K562 (cell line): Measurements from ENCODE around the gene CDC14A. TPM values are rescaled to one million over a fixed set of nuclear protein-coding genes. Genes with fewer than 3 reads are reported as not detected.

Source experiments
- ATAC-seq: fragments of 200-7000 bp; cut with Tn5 transposase; 3 replicates; pipeline ENCODE4 v1.9.1; 2020; ENCODE audit warnings: moderate library complexity
- BruUV-seq: library from RNA; stranded (reverse); fragments of 400-500 nt; replicated peaks from 2 replicates; lab custom pipeline; 2021; lab: Mats Ljungman, UMichigan
- CTCF ChIA-PET: fragments of 300-600 bp; formaldehyde crosslinking; extraction: SDS; loops from one replicate; lab custom pipeline; 2021; ENCODE audit warnings: low intra/inter-chr PET ratio; lab: Yijun Ruan, JAX
- POLR2A ChIA-PET: fragments of 300-600, 350-650 bp; sonication (Branson Sonifier 250); formaldehyde crosslinking; extraction: SDS; loops from one replicate; lab custom pipeline; 2021; ENCODE audit warnings: antibody characterized with exemption, inconsistent platforms; lab: Yijun Ruan, JAX
- DNase-seq, 4 experiments: peaks; one replicate each; pipeline versions ENCODE4 v3.0.0 to v3.0.0-alpha.2; 2011 to 2018; ENCODE audit warnings: low spot score in 3 of 4, mixed read lengths in 3 of 4; ENCODE audit errors: extremely low read depth in 1 of 4
- FAIRE-seq: peaks from 2 replicates; lab custom pipeline; 2011; peaks lifted over from hg19 to GRCh38; lab: Jason Lieb, UNC
- H2AFZ ChIP-seq: 2 replicates; pipeline ENCODE4 v1.6.0; 2011; ENCODE audit warnings: low read depth, low read length, control low read depth, inconsistent platforms
- H3K27ac ChIP-seq: fragments of 200-600 bp; 3 replicates; pipeline ENCODE4 v1.8.0; 2011; ENCODE audit warnings: low read depth, mild to moderate bottlenecking, control low read depth, inconsistent platforms, low read length, moderate library complexity, mixed read lengths; ENCODE audit errors: extremely low read depth
- H3K27me3 ChIP-seq, 2 experiments: fragments of 300-600 bp in 1 of 2; 2 replicates in 1 of 2; 3 replicates in 1 of 2; pipeline versions ENCODE4 v1.6.0 to v1.8.0; 2011; ENCODE audit warnings: inconsistent platforms in 2 of 2, low read length in 2 of 2, mild to moderate bottlenecking in 1 of 2, mixed read lengths in 1 of 2, moderate library complexity in 1 of 2; ENCODE audit not compliant: control insufficient read depth in 2 of 2, insufficient read depth in 2 of 2
- H3K36me3 ChIP-seq: fragments of 300-600 bp; 3 replicates; pipeline ENCODE4 v1.8.0; 2011; ENCODE audit warnings: mild to moderate bottlenecking, low read length, inconsistent platforms; ENCODE audit not compliant: control insufficient read depth, insufficient read depth
- H3K4me1 ChIP-seq, 2 experiments: fragments of 200-600 bp in 1 of 2; replicated peaks in 1 of 2; 2 replicates in 1 of 2; 3 replicates in 1 of 2; pipeline versions ENCODE4 v1.5.1 to v1.8.0; 2011; ENCODE audit warnings: inconsistent platforms in 2 of 2, low read length in 2 of 2, mild to moderate bottlenecking in 1 of 2, mixed read lengths in 1 of 2, moderate library complexity in 1 of 2; ENCODE audit not compliant: control insufficient read depth in 2 of 2, insufficient read depth in 2 of 2
- H3K4me2 ChIP-seq: 2 replicates; pipeline ENCODE4 v1.6.1; 2011; ENCODE audit warnings: low read length, control low read depth, inconsistent platforms, mixed read lengths; ENCODE audit not compliant: insufficient read depth
- H3K4me3 ChIP-seq: fragments of 200-600 bp; sonication (generic), shearing (Covaris generic); 2 replicates; pipeline ENCODE4 v1.5.1; 2016; ENCODE audit warnings: control low read depth, inconsistent platforms
- H3K79me2 ChIP-seq: fragments of 200-600 bp; 3 replicates; pipeline ENCODE4 v1.8.0; 2011; ENCODE audit warnings: low read length, inconsistent platforms; ENCODE audit not compliant: control insufficient read depth, insufficient read depth
- H3K9ac ChIP-seq, 2 experiments: 2 replicates each; pipeline versions ENCODE4 v1.6.0 to v1.6.1; 2011; ENCODE audit warnings: low read depth in 2 of 2, low read length in 2 of 2, control low read depth in 1 of 2, inconsistent platforms in 1 of 2, mild to moderate bottlenecking in 1 of 2, mixed read lengths in 1 of 2; ENCODE audit not compliant: insufficient read depth in 1 of 2
- H3K9me1 ChIP-seq: one replicate; pipeline ENCODE4 v1.6.0; 2011; ENCODE audit warnings: inconsistent platforms, mild to moderate bottlenecking, low read length, moderate library complexity; ENCODE audit not compliant: control insufficient read depth, insufficient read depth
- H3K9me3 ChIP-seq: replicated peaks from 2 replicates; pipeline ENCODE4 v1.5.1; 2011; ENCODE audit warnings: low read depth, low read length, inconsistent platforms; ENCODE audit not compliant: control insufficient read depth, insufficient read depth
- H4K20me1 ChIP-seq: replicated peaks from 2 replicates; pipeline ENCODE4 v1.6.1; 2011; ENCODE audit warnings: low read length, inconsistent platforms, mixed read lengths; ENCODE audit not compliant: control insufficient read depth, insufficient read depth
- CAMTA2 ChIP-seq: fragments of 250-450 bp; sonication (Bioruptor Pico); conservative IDR thresholded peaks from 2 replicates; pipeline ENCODE4 v1.5.1; 2022
- CEBPG ChIP-seq, 3 experiments: fragments of 200-800 bp in 1 of 3; sonication (Bioruptor generic) in 1 of 3; sonication (generic) in 1 of 3; formaldehyde crosslinking in 1 of 3; IDR thresholded peaks in 2 of 3; conservative IDR thresholded peaks in 1 of 3; 2 replicates each; pipeline versions ENCODE4 v1.6.1 to v1.8.0; 2016 to 2022; ENCODE audit warnings: missing compliant biosample characterization in 2 of 3, missing genetic modification characterization in 2 of 3, mild to moderate bottlenecking in 1 of 3, missing genetic modification reagents in 1 of 3
- ESRRB ChIP-seq: fragments of 250-450 bp; sonication (Bioruptor Pico); IDR thresholded peaks from 2 replicates; pipeline ENCODE4 v1.5.0; 2020; ENCODE audit warnings: mild to moderate bottlenecking, moderate library complexity, borderline replicate concordance
- HCFC1 ChIP-seq: IDR thresholded peaks from 2 replicates; pipeline ENCODE4 v1.6.1; 2012; ENCODE audit warnings: low read depth, low read length, improper control_type of control experiment
- KAT7 ChIP-seq: sonication (generic); formaldehyde crosslinking; IDR thresholded peaks from 2 replicates; pipeline ENCODE4 v1.8.0; 2022; ENCODE audit warnings: missing genetic modification reagents, mild to moderate bottlenecking, borderline replicate concordance
- SREBF1 ChIP-seq: fragments of 150-350 bp; IDR thresholded peaks from 2 replicates; pipeline ENCODE4 v1.6.1; 2014; ENCODE audit warnings: antibody characterized with exemption, low read depth, low read length, borderline replicate concordance
- STAT5A ChIP-seq: IDR thresholded peaks from 2 replicates; pipeline ENCODE4 v1.6.1; 2012; ENCODE audit warnings: low read length, inconsistent platforms, borderline replicate concordance
- WHSC1 ChIP-seq: IDR thresholded peaks from one replicate; pipeline ENCODE4 v1.6.1; 2012; ENCODE audit warnings: low read length, control low read depth, inconsistent platforms
- ZBTB7A ChIP-seq: IDR thresholded peaks from 2 replicates; pipeline ENCODE4 v1.6.1; 2011; ENCODE audit warnings: low read depth, mild to moderate bottlenecking, low read length, moderate library complexity, borderline replicate concordance; ENCODE audit not compliant: control insufficient read depth
- ZNF589 ChIP-seq: fragments of 200-800 bp; sonication (Bioruptor generic); IDR thresholded peaks from 2 replicates; pipeline ENCODE4 v1.6.1; 2016; ENCODE audit warnings: low read depth, missing genetic modification characterization, missing compliant biosample characterization
- WGBS: fragments of 100-300 bp; shearing (Covaris generic); methylation state at CpG from one replicate; pipeline ENCODE4 v1.1.6; 2016; ENCODE audit warnings: low coverage, mixed read lengths; ENCODE audit not compliant: insufficient coverage; ENCODE audit errors: missing lambda C conversion rate; 5-methylcytosine and 5-hydroxymethylcytosine counted together
- in situ Hi-C: fragments of 300-500 bp; cut with MboI; formaldehyde crosslinking; loops from 4 replicates; pipeline ENCODE4 v1.15.0; 2018; ENCODE audit warnings: inconsistent platforms, mixed read lengths
- intact Hi-C: fragments of 100-400 bp; cut with micrococcal nuclease; formaldehyde crosslinking; loops from 2 replicates; pipeline ENCODE4 v1.14.2; 2022
- polyA plus RNA-seq, 8 experiments: library from polyadenylated mRNA; depleted of rRNA in 4 of 8; stranded (reverse) in 5 of 8; unstranded in 3 of 8; fragments of >200 nt; fragmentation: Nextera tagmentation in 2 of 8; fragmentation: Illumina TruSeq in 1 of 8; extraction: Ambion mirVana in 2 of 8; extraction: Trizol in 1 of 8; gene quantifications; 2 replicates each; pipeline versions ENCODE4 v1.2.1 to v1.2.3, GENCODE V29; 2011 to 2014; ENCODE audit warnings: inconsistent platforms in 1 of 8, missing spikeins in 1 of 8
- total RNA-seq, 7 experiments: library from RNA; depleted of rRNA in 6 of 7; stranded (reverse); fragments of >200 nt in 6 of 7; fragmentation: Illumina TruSeq in 2 of 7; extraction: Trizol in 2 of 7; gene quantifications; 2 replicates each; pipeline versions ENCODE4 v1.2.1 to v1.2.3, GENCODE V29; 2011 to 2021; ENCODE audit warnings: low replicate concordance in 1 of 7
- TF ChIP-seq, protein P1 (sequence below): sonication (generic); formaldehyde crosslinking; IDR thresholded peaks from 2 replicates; pipeline ENCODE4 v1.8.1; 2023; ENCODE audit warnings: mild to moderate bottlenecking, missing genetic modification reagents

The CDC14A gene
- total and polyA plus RNA-seq, 9 of the 15 experiments (the other 6 are each of a cell fraction or from before 2014, with no cell fraction given): 17.0 to 74.3 (median 33.4) TPM

- no peak for TF ChIP-seq ZNF589
- TF ChIP-seq KAT7 (CRISPR knock-in tag): no peak
- TF ChIP-seq, protein P1, sequence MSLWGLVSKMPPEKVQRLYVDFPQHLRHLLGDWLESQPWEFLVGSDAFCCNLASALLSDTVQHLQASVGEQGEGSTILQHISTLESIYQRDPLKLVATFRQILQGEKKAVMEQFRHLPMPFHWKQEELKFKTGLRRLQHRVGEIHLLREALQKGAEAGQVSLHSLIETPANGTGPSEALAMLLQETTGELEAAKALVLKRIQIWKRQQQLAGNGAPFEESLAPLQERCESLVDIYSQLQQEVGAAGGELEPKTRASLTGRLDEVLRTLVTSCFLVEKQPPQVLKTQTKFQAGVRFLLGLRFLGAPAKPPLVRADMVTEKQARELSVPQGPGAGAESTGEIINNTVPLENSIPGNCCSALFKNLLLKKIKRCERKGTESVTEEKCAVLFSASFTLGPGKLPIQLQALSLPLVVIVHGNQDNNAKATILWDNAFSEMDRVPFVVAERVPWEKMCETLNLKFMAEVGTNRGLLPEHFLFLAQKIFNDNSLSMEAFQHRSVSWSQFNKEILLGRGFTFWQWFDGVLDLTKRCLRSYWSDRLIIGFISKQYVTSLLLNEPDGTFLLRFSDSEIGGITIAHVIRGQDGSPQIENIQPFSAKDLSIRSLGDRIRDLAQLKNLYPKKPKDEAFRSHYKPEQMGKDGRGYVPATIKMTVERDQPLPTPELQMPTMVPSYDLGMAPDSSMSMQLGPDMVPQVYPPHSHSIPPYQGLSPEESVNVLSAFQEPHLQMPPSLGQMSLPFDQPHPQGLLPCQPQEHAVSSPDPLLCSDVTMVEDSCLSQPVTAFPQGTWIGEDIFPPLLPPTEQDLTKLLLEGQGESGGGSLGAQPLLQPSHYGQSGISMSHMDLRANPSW: no peak
- no peak for TF ChIP-seq CEBPG (CRISPR knock-in tag; IDR thresholded peaks at IDR 0.05)
- TF ChIP-seq CEBPG (tag; conservative IDR thresholded peaks at IDR 0.05 in 1 of 2, IDR thresholded peaks at IDR 0.05 in 1 of 2): no peak
- TF ChIP-seq ZBTB7A: no peak
These were observed 45.5 kb upstream of the CDC14A start (continued) for GRCh38 chr1:100306735-100307313.

- in situ Hi-C loops: no loop called here
- Histone ChIP-seq H3K4me1 (no peaks in the 10 kb centered on the region), H3K36me3 (no peaks in the 10 kb centered on the region), H3K9ac (no peak overlapping the region), H3K9me1 (no peaks in the 10 kb centered on the region), H3K9me3 (peaks cover 3% of the 10 kb centered on the region; the same call in 1 of the 2 replicates)
- 17% methylated on average over 2 of the region's 2 CpGs for WGBS
- no peak for TF ChIP-seq WHSC1
- no peak for TF ChIP-seq ESRRB (CRISPR knock-in tag)
- TF ChIP-seq CAMTA2 (CRISPR knock-in tag): no peak
- no peak for TF ChIP-seq HCFC1
- no peak for TF ChIP-seq STAT5A
- TF ChIP-seq SREBF1: no peak
- TF ChIP-seq, all 486 proteins: peak for 0
- ChIA-PET CTCF (no interaction called here), POLR2A (interaction anchor here (0.5 kb wide), 1 partner anchor 145 kb away, joined by 3 read pairs; no protein-coding TSS in a partner anchor)
- intact Hi-C loops: no loop called here
- ATAC-seq: no peak
- Histone ChIP-seq H3K27me3 (no peaks in the 10 kb centered on the region), H3K79me2 (no peaks in the 10 kb centered on the region), H3K4me3 (no peak overlapping the region), H3K4me2 (no peak overlapping the region), H2AFZ (no peak overlapping the region), H4K20me1 (no peaks in the 10 kb centered on the region), H3K27ac (no peak overlapping the region)
- DNase-seq: no peak
- no TSS peak for BruUV-seq
- no peak for FAIRE-seq
These were observed 43.5 kb upstream of the CDC14A start for GRCh38 chr1:100308777-100309176.
